ENCODE results near the gene SHANK1.

The SHANK1 gene

DNA sequence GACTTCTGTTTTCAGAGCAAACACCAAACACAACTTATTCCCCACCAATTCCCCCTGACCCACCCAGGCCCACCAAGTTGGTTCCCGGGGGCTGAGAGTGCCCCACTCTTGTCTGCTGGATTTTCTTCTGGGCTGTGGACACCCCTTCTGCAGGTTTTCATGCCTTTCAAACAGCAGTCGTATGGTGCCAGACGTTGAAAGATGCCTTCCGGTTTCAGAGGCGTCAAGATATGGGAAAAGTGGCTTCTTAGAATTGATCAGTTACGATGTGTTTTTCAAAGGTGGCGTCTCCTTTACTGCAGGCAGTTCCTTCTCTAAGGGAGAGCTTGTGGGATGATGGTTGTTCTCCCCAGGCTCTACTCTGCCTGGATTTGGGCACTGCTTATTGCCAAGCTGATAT is 16.3 kb upstream of the SHANK1 start:
- Histone ChIP-seq H3K4me3 (ENCODE audit: low read depth in 1 of 2, low read length in 2 of 2) (no peak overlapping the region), H3K4me1 (ENCODE audit: control insufficient read depth in 1 of 2, insufficient read depth in 2 of 2, low read length in 2 of 2) (no peaks in the 10 kb centered on the region), H3K36me3 (ENCODE audit: control insufficient read depth in 1 of 2, insufficient read depth in 2 of 2, low read length in 2 of 2) (no peaks in the 10 kb centered on the region), H3K27ac (ENCODE audit: low read depth, low read length) (no peak overlapping the region), H3K9ac (ENCODE audit: low read depth in 1 of 2, low read length in 2 of 2) (no peak overlapping the region), H3K27me3 (ENCODE audit: control insufficient read depth in 1 of 2, insufficient read depth in 2 of 2, low read length in 2 of 2) (peaks cover 10% of the 10 kb centered on the region in 2 donors), H3K9me3 (ENCODE audit: control insufficient read depth in 1 of 2, low read length in 2 of 2) (no peaks in the 10 kb centered on the region)

- Histone ChIP-seq H3K9me3 (ENCODE audit: control insufficient read depth in 1 of 2, low read length in 2 of 2) (no peaks in the 10 kb centered on the region), H3K9ac (ENCODE audit: low read depth in 1 of 2, low read length in 2 of 2) (no peak overlapping the region), H3K36me3 (ENCODE audit: control insufficient read depth in 1 of 2, insufficient read depth in 2 of 2, low read length in 2 of 2) (no peaks in the 10 kb centered on the region), H3K4me1 (ENCODE audit: control insufficient read depth in 1 of 2, insufficient read depth in 2 of 2, low read length in 2 of 2) (peaks cover 6 to 9% of the 10 kb centered on the region in 2 donors), H3K27ac (ENCODE audit: low read depth, low read length) (no peak overlapping the region), H3K4me3 (ENCODE audit: low read depth in 1 of 2, low read length in 2 of 2) (no peak overlapping the region), H3K27me3 (ENCODE audit: control insufficient read depth in 1 of 2, insufficient read depth in 2 of 2, low read length in 2 of 2) (peaks cover 0 to 8% of the 10 kb centered on the region in 2 donors)
These were observed 10.3 kb upstream of the SHANK1 start for GRCh38 chr19:50729894-50730293.

GRCh38 chr19:50728084-50728737 is 8.6 kb upstream of the SHANK1 start:
- Histone ChIP-seq H3K9ac (ENCODE audit: low read depth in 1 of 2, low read length in 2 of 2) (no peak overlapping the region), H3K4me1 (ENCODE audit: control insufficient read depth in 1 of 2, insufficient read depth in 2 of 2, low read length in 2 of 2) (peaks cover 10 to 16% of the 10 kb centered on the region in 2 donors), H3K27ac (ENCODE audit: low read depth, low read length) (no peak overlapping the region), H3K9me3 (ENCODE audit: control insufficient read depth in 1 of 2, low read length in 2 of 2) (no peaks in the 10 kb centered on the region), H3K36me3 (ENCODE audit: control insufficient read depth in 1 of 2, insufficient read depth in 2 of 2, low read length in 2 of 2) (no peaks in the 10 kb centered on the region), H3K27me3 (ENCODE audit: control insufficient read depth in 1 of 2, insufficient read depth in 2 of 2, low read length in 2 of 2) (peaks cover 8 to 11% of the 10 kb centered on the region in 2 donors), H3K4me3 (ENCODE audit: low read depth in 1 of 2, low read length in 2 of 2) (no peak overlapping the region)

DNA sequence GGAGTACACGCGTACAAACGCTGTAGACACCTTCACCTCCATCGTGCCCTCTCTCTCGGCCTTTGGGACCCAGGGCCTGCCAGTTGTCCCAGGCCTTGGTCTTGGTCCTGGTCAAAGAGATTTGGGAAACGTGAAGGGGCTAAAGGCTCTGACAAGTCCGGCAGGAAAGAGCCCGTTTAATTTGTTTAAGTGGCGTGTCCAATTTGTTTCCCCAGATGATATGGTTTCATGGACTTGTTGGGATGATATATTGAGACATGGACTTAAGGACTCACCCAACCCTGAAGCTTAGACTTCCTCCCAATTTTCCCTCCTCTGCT is 6.3 kb upstream of the SHANK1 start:
- Histone ChIP-seq H3K27ac (ENCODE audit: low read depth, low read length) (no peak overlapping the region), H3K36me3 (ENCODE audit: control insufficient read depth in 1 of 2, insufficient read depth in 2 of 2, low read length in 2 of 2) (no peaks in the 10 kb centered on the region), H3K4me1 (ENCODE audit: control insufficient read depth in 1 of 2, insufficient read depth in 2 of 2, low read length in 2 of 2) (peaks cover 10 to 16% of the 10 kb centered on the region in 2 donors), H3K27me3 (ENCODE audit: control insufficient read depth in 1 of 2, insufficient read depth in 2 of 2, low read length in 2 of 2) (peaks cover 24 to 31% of the 10 kb centered on the region in 2 donors), H3K9ac (ENCODE audit: low read depth in 1 of 2, low read length in 2 of 2) (no peak overlapping the region), H3K9me3 (ENCODE audit: control insufficient read depth in 1 of 2, low read length in 2 of 2) (no peaks in the 10 kb centered on the region), H3K4me3 (ENCODE audit: low read depth in 1 of 2, low read length in 2 of 2) (peak overlapping the region; percentile 65 to 69)

- Histone ChIP-seq H3K9ac (ENCODE audit: low read depth in 1 of 2, low read length in 2 of 2) (peak overlapping the region in 1 of 2 donors; percentile 43), H3K36me3 (ENCODE audit: control insufficient read depth in 1 of 2, insufficient read depth in 2 of 2, low read length in 2 of 2) (no peaks in the 10 kb centered on the region), H3K4me3 (ENCODE audit: low read depth in 1 of 2, low read length in 2 of 2) (peak overlapping the region; percentile 65 to 69), H3K4me1 (ENCODE audit: control insufficient read depth in 1 of 2, insufficient read depth in 2 of 2, low read length in 2 of 2) (peaks cover 10 to 16% of the 10 kb centered on the region in 2 donors), H3K27me3 (ENCODE audit: control insufficient read depth in 1 of 2, insufficient read depth in 2 of 2, low read length in 2 of 2) (peaks cover 29 to 36% of the 10 kb centered on the region in 2 donors), H3K9me3 (ENCODE audit: control insufficient read depth in 1 of 2, low read length in 2 of 2) (no peaks in the 10 kb centered on the region), H3K27ac (ENCODE audit: low read depth, low read length) (no peak overlapping the region)
These were observed 5.8 kb upstream of the SHANK1 start for GRCh38 chr19:50725218-50725910.

GRCh38 chr19:50724522-50725217 is 5.1 kb upstream of the SHANK1 start:
- no peaks in the 10 kb centered on the region for H3K36me3 ChIP-seq (ENCODE audit: control insufficient read depth in 1 of 2, insufficient read depth in 2 of 2, low read length in 2 of 2)
- peaks cover 10 to 16% of the 10 kb centered on the region in 2 donors for H3K4me1 ChIP-seq (ENCODE audit: control insufficient read depth in 1 of 2, insufficient read depth in 2 of 2, low read length in 2 of 2)
- H3K4me3 ChIP-seq (ENCODE audit: low read depth in 1 of 2, low read length in 2 of 2), result peak overlapping the region; percentile 65 to 69
- no peaks in the 10 kb centered on the region for H3K9me3 ChIP-seq (ENCODE audit: control insufficient read depth in 1 of 2, low read length in 2 of 2)
- peak overlapping the region in 1 of 2 donors; percentile 43 for H3K9ac ChIP-seq (ENCODE audit: low read depth in 1 of 2, low read length in 2 of 2)
- H3K27me3 ChIP-seq (ENCODE audit: control insufficient read depth in 1 of 2, insufficient read depth in 2 of 2, low read length in 2 of 2), result peaks cover 34 to 39% of the 10 kb centered on the region in 2 donors
- no peak overlapping the region for H3K27ac ChIP-seq (ENCODE audit: low read depth, low read length)

DNA sequence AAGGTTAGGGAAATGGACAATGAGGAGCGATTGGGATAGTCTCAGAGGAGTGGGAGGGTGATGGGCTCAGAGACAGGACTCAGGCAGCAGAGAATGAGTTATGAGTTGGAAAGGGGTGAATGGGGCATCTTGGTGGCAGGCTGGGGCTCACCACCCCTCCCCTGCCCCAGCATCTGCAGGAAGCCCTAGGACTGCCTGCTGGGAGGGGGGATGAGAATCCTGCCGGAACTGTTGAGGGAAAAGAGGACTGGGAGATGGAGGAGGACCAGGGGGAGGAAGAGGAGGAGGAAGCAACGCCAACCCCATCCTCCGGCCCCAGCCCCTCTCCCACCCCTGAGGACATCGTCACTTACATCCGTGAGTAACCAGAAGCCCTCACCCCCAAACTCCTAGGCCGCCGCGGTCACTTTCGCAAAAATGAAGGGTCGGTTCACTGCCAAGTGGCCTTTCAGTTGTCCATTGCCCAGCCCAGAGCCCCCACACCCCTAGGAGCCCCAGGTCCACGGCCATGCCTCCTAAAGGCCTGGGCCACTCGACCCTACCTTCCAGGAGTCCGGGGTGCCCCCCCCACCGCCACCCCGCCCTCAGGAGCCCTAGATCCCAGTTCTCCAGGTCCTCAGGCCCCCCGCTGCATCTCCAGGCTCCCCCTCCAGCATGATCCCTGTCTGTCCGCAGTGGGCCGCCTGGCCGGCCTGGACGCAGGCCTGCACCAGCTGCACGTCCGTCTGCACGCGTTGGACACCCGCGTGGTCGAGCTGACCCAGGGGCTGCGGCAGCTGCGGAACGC is 4.3 kb upstream of the SHANK1 start:
- Histone ChIP-seq H3K4me3 (ENCODE audit: low read depth in 1 of 2, low read length in 2 of 2) (peak overlapping the region; percentile 65 to 69), H3K36me3 (ENCODE audit: control insufficient read depth in 1 of 2, insufficient read depth in 2 of 2, low read length in 2 of 2) (no peaks in the 10 kb centered on the region), H3K9ac (ENCODE audit: low read depth in 1 of 2, low read length in 2 of 2) (no peak overlapping the region), H3K9me3 (ENCODE audit: control insufficient read depth in 1 of 2, low read length in 2 of 2) (no peaks in the 10 kb centered on the region), H3K27ac (ENCODE audit: low read depth, low read length) (no peak overlapping the region), H3K27me3 (ENCODE audit: control insufficient read depth in 1 of 2, insufficient read depth in 2 of 2, low read length in 2 of 2) (peaks cover 34 to 39% of the 10 kb centered on the region in 2 donors), H3K4me1 (ENCODE audit: control insufficient read depth in 1 of 2, insufficient read depth in 2 of 2, low read length in 2 of 2) (peaks cover 10 to 16% of the 10 kb centered on the region in 2 donors)

GRCh38 chr19:50723069-50723468 is 3.5 kb upstream of the SHANK1 start, which contains the start of gene CLEC11A:
CLEC11A (plus strand) TSS chr19:50723364; CDS start chr19:50723526, 162 bp downstream.
- H3K27me3 ChIP-seq (ENCODE audit: control insufficient read depth in 1 of 2, insufficient read depth in 2 of 2, low read length in 2 of 2), result peaks cover 34 to 39% of the 10 kb centered on the region in 2 donors
- no peak within 1 kb of the TSS for H3K27ac ChIP-seq (ENCODE audit: low read depth, low read length)
- H3K9ac ChIP-seq (ENCODE audit: low read depth in 1 of 2, low read length in 2 of 2), result no peak within 1 kb of the TSS
- H3K4me1 ChIP-seq (ENCODE audit: control insufficient read depth in 1 of 2, insufficient read depth in 2 of 2, low read length in 2 of 2), result peaks cover 10 to 16% of the 10 kb centered on the region in 2 donors
- H3K36me3 ChIP-seq (ENCODE audit: control insufficient read depth in 1 of 2, insufficient read depth in 2 of 2, low read length in 2 of 2), result no peaks in the 10 kb centered on the region
- no peaks in the 10 kb centered on the region for H3K9me3 ChIP-seq (ENCODE audit: control insufficient read depth in 1 of 2, low read length in 2 of 2)
- peak within 1 kb of the TSS; percentile 65 to 69 for H3K4me3 ChIP-seq (ENCODE audit: low read depth in 1 of 2, low read length in 2 of 2)

- Histone ChIP-seq H3K27me3 (ENCODE audit: control insufficient read depth in 1 of 2, insufficient read depth in 2 of 2, low read length in 2 of 2) (peaks cover 40 to 43% of the 10 kb centered on the region in 2 donors), H3K9me3 (ENCODE audit: control insufficient read depth in 1 of 2, low read length in 2 of 2) (no peaks in the 10 kb centered on the region), H3K9ac (ENCODE audit: low read depth in 1 of 2, low read length in 2 of 2) (no peak overlapping the region), H3K4me3 (ENCODE audit: low read depth in 1 of 2, low read length in 2 of 2) (no peak overlapping the region), H3K27ac (ENCODE audit: low read depth, low read length) (no peak overlapping the region), H3K4me1 (ENCODE audit: control insufficient read depth in 1 of 2, insufficient read depth in 2 of 2, low read length in 2 of 2) (peaks cover 10 to 16% of the 10 kb centered on the region in 2 donors), H3K36me3 (ENCODE audit: control insufficient read depth in 1 of 2, insufficient read depth in 2 of 2, low read length in 2 of 2) (no peaks in the 10 kb centered on the region)
These were observed 2.8 kb upstream of the SHANK1 start for GRCh38 chr19:50722201-50723013.

Measured in duodenal mucosa (tissue), 2 donors.